Activated T-helper 1 cell treated with Interleukin-2 at 50 U/mL for 16 hours (primary cell): ENCODE measurements around the gene COPS9.

ENCODE experiments used
- DNase-seq: peaks from one replicate; pipeline ENCODE4 v3.0.0-alpha.2; 2020; ENCODE audit warnings: low read depth

COPS9 gene

DNA sequence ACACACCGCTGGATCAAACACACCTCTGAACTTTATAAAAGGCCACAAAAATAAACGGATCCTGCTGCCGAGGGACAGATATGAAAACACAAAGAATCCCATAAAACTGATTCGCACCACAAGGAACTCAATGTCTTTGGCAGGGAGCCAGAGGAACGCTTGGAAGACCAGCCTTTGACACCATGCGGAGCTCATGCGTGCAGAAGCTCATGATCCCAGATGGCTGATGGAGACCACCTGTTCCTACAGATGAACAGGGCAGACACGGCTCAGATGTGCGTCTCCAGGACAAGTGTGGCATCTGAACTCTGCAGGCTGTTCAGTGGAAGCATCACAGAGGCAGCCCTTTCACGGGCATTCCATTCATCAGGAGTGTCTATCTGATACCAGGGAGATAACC, 24.9 kb downstream of the COPS9 start:
- DNase-seq = no peak

DNA sequence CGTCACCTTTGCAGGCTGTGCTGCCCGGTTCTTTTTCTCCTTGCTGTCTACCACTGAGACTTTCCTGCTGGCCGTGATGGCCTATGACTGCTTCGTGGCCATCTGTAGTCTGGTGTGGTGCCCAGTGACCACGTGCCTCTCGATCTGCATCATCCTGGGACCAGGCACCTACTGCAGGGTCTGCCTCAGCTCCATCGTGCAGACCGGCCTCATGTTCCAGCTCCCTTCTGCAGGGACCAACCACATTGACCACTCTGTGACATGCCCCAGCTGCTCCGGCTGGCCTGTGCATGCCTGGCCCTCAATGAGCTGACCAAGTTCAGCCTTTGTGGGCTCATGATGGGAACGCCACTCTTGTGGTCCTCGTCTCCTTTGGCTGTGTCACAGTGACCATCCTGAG, 26.7 kb downstream of the COPS9 start:
- no peak for DNase-seq

DNA sequence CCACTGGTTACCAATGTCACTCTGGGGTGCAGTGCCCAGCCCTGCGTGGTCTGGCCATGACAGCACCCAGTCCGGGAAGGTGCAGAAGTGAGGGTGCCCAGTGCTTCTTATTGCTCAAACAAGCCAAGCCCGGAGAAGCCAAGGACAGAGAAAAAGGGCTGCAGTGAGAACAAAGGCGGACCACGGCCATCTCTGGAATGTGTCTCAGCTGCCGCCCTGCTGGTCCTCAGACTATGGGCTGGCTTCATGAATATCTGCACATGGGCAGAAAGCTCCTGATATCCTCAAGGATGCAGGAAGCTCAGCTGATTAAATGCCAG, 28.7 kb downstream of the COPS9 start:
- no peak for DNase-seq

DNA sequence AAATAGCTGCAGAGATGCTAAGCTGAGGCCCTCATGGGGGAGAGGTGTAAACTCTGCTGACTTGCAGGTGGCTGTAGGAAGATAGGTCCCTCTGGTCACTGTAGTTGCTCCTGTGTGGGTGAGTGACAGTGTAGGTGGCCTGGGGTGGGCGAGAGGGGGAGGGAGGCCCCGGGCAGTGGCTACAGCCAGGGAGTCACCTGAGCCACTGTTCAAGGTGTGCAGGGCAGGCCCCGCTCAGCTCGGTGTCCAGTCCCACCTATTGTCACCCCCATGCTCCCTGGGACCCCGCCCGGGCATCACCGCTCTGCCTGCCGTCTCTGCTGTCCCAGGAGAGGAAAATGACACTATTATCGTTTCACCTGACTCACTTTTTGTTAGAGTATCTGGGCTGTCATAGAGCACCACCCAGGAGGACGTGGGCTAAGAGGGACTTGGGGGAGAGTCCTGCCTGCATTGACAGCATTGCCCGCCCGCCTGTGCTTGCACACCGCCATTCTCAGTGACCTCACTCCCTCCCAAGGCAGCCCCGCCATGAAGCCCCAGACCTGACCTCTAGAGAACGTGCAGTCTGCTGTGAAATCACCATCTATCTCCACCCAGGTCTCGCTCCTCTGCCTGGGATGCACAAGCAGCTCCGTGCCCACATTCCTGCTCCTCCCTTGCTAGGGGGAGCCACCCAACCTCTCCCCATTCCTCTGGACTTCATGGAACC, 29.2 kb downstream of the COPS9 start:
- no peak for DNase-seq

DNA sequence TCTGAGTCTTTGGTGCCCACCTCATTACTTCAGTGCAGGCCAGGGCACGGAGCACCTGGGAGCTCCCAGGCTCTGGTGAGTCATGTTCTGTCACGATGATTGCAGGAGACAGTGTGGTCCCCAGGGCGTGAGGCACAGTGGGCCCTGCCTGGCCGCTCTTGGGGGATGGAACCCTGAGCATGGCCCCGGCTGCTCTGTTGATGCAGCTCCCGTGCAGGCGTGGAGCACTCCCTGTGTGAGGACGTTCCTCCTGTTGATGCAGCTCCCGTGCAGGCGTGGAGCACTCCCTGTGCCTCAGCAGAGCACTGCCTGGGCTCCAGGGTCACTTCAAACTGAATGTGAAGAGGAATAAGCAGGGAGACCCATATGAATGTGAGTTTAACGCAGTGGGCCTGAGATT, 30.1 kb downstream of the COPS9 start:
- no peak for DNase-seq

DNA sequence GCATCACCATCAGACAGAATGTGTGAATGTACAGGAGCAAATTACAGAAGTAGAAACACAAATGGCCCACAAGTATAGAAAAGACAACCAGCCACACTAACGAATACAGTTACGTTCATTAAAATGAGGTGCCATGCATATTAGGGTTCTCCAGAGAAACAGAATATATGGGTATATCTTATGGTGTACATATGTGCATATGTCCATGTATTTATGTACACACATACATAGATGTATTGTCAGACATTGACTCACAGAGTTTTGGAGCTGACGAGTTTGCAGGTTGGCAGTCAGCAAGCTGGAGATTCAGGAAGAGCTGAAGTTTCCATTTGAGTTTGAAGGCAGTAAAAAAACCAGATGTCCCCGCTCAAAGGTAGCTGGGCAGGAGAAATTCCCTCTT, 33.0 kb downstream of the COPS9 start:
- no peak for DNase-seq

DNA sequence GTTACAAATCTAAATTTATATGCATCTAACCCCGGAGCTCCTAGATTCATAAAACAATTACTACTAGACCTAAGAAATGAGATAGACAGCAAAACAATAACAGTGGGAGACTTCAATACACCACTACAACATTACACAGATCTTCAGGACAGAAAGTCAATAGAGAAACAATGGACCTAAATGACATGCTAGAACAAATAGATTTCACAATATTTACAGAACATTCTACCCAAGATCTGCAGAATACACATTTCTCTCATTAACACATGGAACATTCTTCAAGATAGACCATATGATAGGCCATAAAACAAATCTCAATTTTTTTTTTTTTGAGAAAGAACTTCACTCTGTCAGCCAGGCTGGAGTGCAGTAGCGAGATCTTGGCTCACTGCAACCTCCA, 37.8 kb downstream of the COPS9 start:
- no peak for DNase-seq

DNA sequence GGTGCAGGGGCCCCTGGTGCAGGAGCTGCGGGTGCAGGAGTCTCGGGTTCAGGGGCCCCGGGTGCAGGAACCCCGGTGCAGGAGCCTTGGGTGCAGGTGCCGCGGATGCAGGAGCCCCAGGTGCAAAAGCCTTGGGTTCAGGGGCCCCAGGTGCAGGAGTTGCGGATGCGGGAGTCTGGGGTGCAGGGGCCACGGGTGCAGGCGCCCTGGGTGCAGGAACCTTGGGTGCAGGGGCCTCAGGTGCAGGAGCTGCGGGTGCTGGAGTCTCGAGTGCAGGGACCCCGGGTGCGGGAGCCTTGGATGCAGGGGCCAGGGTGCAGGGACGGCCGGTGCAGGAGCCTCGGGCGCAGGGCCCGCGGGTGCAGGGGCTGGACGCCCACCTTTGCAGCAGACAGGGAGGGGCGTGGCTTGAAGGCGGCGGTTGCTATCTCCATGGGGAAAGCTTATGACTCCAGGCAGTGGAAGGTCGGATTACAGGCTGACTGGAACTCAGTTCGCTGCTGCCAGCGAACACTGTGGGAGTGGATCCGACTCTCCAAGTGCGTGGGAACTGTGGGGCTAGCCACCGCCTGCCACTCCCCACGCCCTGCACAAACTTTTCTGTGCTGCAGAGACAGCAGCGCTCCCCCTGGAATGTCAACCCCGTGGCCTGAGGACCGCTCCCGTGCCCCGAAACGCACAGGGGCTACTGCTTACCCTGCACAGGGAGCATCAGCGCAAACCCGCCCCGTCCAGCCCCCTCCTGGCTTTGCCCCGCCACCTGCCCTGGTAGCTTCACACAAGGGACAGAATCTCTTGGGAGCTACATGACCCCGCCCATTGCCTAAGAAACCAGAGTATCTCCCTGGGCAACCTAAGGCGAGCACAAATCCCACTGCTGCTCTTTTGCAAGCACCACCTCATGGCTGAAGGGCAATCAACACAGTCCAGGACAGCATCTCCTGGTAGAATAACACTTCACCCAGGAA, 40.3 kb downstream of the COPS9 start:
- DNase-seq = no peak

DNA sequence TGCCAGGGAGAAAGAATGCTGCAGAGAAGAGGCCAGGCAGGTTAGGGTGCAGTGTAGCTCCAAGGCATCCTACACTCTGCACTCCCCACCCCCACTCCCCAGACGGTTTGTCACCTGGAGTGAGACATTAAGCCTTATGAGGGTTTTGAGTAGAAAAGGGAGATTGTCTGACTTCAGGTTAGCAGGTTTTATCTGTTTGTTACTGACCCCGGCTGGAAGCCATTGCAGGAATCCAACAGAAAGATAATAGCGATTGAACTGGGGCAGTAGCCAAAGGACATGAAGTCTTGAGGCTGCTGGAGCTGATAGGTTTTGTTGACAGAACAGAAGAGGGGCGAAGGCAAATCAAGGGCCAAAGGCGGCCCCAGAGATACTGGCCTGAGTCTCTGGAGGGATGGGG, 46.8 kb downstream of the COPS9 start:
- no peak for DNase-seq

DNA sequence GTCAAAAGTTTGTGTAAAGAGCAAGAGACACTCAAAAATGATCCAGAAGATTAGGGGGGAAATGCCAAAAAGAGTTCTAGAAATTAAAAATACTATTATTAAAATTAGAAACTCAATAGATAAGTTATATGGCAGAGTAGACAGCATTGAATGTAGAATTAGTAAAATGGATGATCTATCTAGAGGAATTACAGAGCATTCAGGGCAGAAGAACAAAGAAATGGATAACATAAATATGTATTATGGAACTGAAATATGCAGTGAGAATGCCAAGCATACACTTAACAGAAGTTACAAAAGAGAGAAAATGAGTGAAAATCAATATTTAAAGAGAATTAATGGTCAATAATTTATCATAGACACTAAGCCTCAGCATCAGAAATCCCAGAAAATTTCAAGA, 49.5 kb downstream of the COPS9 start:
- DNase-seq = no peak
